ENCODE measurements around the gene YAP1. TPM values are rescaled to one million over a fixed set of nuclear protein-coding genes. Genes with fewer than 3 reads are reported as not detected.

YAP1 gene
- total RNA-seq, 2 donors from 2014 or later = 137 to 210 TPM

- 5% methylated on average over 13 of the region's 13 CpGs for WGBS
- TF ChIP-seq CTCF (IDR thresholded peaks at IDR 0.05) (peak in 1 of 4 experiments; percentile 11), POLR2AphosphoS5 (IDR thresholded peaks at IDR 0.05) (peak; percentile 83), POLR2A (IDR thresholded peaks at IDR 0.05) (no peak)
- Histone ChIP-seq H3K27me3 (replicated peaks; ENCODE audit: insufficient read depth) (no peaks in the 10 kb centered on the region), H3K27ac (peak overlapping the region in 1 of 2 donors; percentile 21), H3K9me3 (no peaks in the 10 kb centered on the region), H3K4me1 (replicated peaks) (no peaks in the 10 kb centered on the region), H3K36me3 (no peaks in the 10 kb centered on the region), H3K4me3 (no peak overlapping the region)
- DNase-seq (ENCODE audit: low spot score) = peak; percentile 49
- intact Hi-C loops (cut with DNase I) = loop anchor here (10.0 kb wide), 2 partner anchors 365 to 415 kb away; partner anchors contain the start of genes ANGPTL5 and CEP126
Measured at GRCh38 chr11:102279641-102280170, 169.5 kb downstream of the YAP1 start.

- H3K27ac ChIP-seq = no peak overlapping the region
- no peak overlapping the region for H3K4me3 ChIP-seq
Measured at GRCh38 chr11:102280245-102280833, 170.1 kb downstream of the YAP1 start.

More at GRCh38 chr11:102280245-102280833, 170.1 kb downstream of the YAP1 start:
- WGBS = 53% methylated on average over 4 of the region's 4 CpGs
- DNase-seq (ENCODE audit: low spot score) = no peak
- H3K4me1 ChIP-seq (replicated peaks) = no peaks in the 10 kb centered on the region
- intact Hi-C loops (cut with DNase I) = no loop called here
- no peaks in the 10 kb centered on the region for H3K27me3 ChIP-seq (replicated peaks; ENCODE audit: insufficient read depth)
- TF ChIP-seq POLR2A (IDR thresholded peaks at IDR 0.05) (no peak), POLR2AphosphoS5 (IDR thresholded peaks at IDR 0.05) (no peak), CTCF (IDR thresholded peaks at IDR 0.05) (no peak)
- H3K36me3 ChIP-seq = no peaks in the 10 kb centered on the region
- H3K9me3 ChIP-seq = no peaks in the 10 kb centered on the region

Other genes starting within 250 kb of the YAP1 start
- 10 to 100 TPM in 1 of 2 donors, 1 to 10 TPM in 1; 2.0 to 15.2 TPM for gene CEP126, start 195.4 kb upstream of the YAP1 start, total RNA-seq
- gene ANGPTL5, start 193.9 kb upstream of the YAP1 start, total RNA-seq = under 1 TPM in 1 of 2 donors, not detected in 1; 0.57 TPM
- 10 to 100 TPM in 1 of 2 donors, 1 to 10 TPM in 1; 4.0 to 24.0 TPM for gene CFAP300, start 63.0 kb upstream of the YAP1 start, total RNA-seq
- gene BIRC3, start 207.0 kb downstream of the YAP1 start, total RNA-seq = 1 to 10 TPM; 5.2 to 9.2 TPM
- gene BIRC2, start 236.8 kb downstream of the YAP1 start, total RNA-seq = 10 to 100 TPM; 48.7 to 54.5 TPM